HepG2 (cell line): ENCODE measurements around the gene OAS1. TPM values are rescaled to one million over a fixed set of nuclear protein-coding genes. Genes with fewer than 3 reads are reported as not detected.
A peak's percentile ranks its signal among the peaks of the same experiment; 100 is the strongest.

Source experiments
- ATM ChIP-seq: fragments of 450-650 bp; IDR thresholded peaks from 2 replicates; pipeline ENCODE4 v1.7.1; 2017; ENCODE audit warnings: mild to moderate bottlenecking, borderline replicate concordance
- ESRRA ChIP-seq: sonication (generic); formaldehyde crosslinking; IDR thresholded peaks from 2 replicates; pipeline ENCODE4 v1.5.1; 2020; ENCODE audit warnings: mild to moderate bottlenecking, low read depth, missing genetic modification reagents
- ETV5 ChIP-seq: IDR thresholded peaks from 2 replicates; pipeline ENCODE4 v1.6.1; 2018; ENCODE audit warnings: missing biosample characterization, missing genetic modification reagents, inconsistent platforms, borderline replicate concordance
- FOXP1 ChIP-seq, 2 experiments: fragments of 450-650 bp in 1 of 2; IDR thresholded peaks; 2 replicates each; pipeline ENCODE4 v1.6.1; 2017 to 2018; ENCODE audit warnings: antibody characterized with exemption in 1 of 2
- GATAD2A ChIP-seq: IDR thresholded peaks from 2 replicates; pipeline ENCODE4 v1.6.1; 2016
- HDAC2 ChIP-seq: sonication (generic); formaldehyde crosslinking; IDR thresholded peaks from 2 replicates; pipeline ENCODE4 v1.4.0; 2020; ENCODE audit warnings: missing genetic modification reagents
- HNF1B ChIP-seq: sonication (generic); formaldehyde crosslinking; IDR thresholded peaks from 2 replicates; pipeline ENCODE4 v1.5.1; 2020; ENCODE audit warnings: mild to moderate bottlenecking, moderate library complexity, missing genetic modification reagents
- HNF4A ChIP-seq: sonication (generic); formaldehyde crosslinking; IDR thresholded peaks from 2 replicates; pipeline ENCODE4 v1.4.0; 2020; ENCODE audit warnings: missing genetic modification reagents
- HOXD1 ChIP-seq: sonication (generic); formaldehyde crosslinking; IDR thresholded peaks from 2 replicates; pipeline ENCODE4 v1.5.0; 2020; ENCODE audit warnings: missing genetic modification reagents
- LCORL ChIP-seq, 2 experiments: fragments of 450-650 bp in 1 of 2; sonication (generic) in 1 of 2; formaldehyde crosslinking in 1 of 2; IDR thresholded peaks; 2 replicates each; pipeline versions ENCODE4 v1.5.0 to v1.6.1; 2017 to 2020; ENCODE audit warnings: antibody characterized with exemption in 1 of 2, missing genetic modification reagents in 1 of 2
- MBNL3 ChIP-seq: fragments of 250-450 bp; sonication (Bioruptor Pico); conservative IDR thresholded peaks from 2 replicates; pipeline ENCODE4 v1.8.0; 2022; ENCODE audit warnings: mild to moderate bottlenecking, inconsistent platforms
- PPARG ChIP-seq: conservative IDR thresholded peaks from 2 replicates; pipeline ENCODE4 v1.6.1; 2016; ENCODE audit warnings: missing biosample characterization, missing genetic modification reagents
- PRDM15 ChIP-seq: sonication (generic); formaldehyde crosslinking; IDR thresholded peaks from 2 replicates; pipeline ENCODE4 v1.4.0; 2020; ENCODE audit warnings: missing genetic modification reagents
- SAP130 ChIP-seq: IDR thresholded peaks from 2 replicates; pipeline ENCODE4 v1.6.1; 2016; ENCODE audit warnings: low read depth
- SKI ChIP-seq: fragments of 450-650 bp; IDR thresholded peaks from one replicate; pipeline ENCODE4 v1.6.1; 2018; ENCODE audit warnings: mild to moderate bottlenecking; ENCODE audit not compliant: partially characterized antibody
- SKIL ChIP-seq: sonication (generic); formaldehyde crosslinking; IDR thresholded peaks from 2 replicates; pipeline ENCODE4 v1.8.0; 2022; ENCODE audit warnings: missing genetic modification reagents, mild to moderate bottlenecking, moderate library complexity, borderline replicate concordance
- ZNF281 ChIP-seq: sonication (generic); formaldehyde crosslinking; IDR thresholded peaks from 2 replicates; pipeline ENCODE4 v1.4.0; 2020; ENCODE audit warnings: missing genetic modification reagents, borderline replicate concordance
- ZNF543 ChIP-seq: sonication (generic); formaldehyde crosslinking; IDR thresholded peaks from 2 replicates; pipeline ENCODE4 v1.4.0; 2020; ENCODE audit warnings: mild to moderate bottlenecking, missing genetic modification reagents
- ZNF652 ChIP-seq: IDR thresholded peaks from 2 replicates; pipeline ENCODE4 v1.6.1; 2016; ENCODE audit warnings: low read depth, borderline replicate concordance
- polyA plus RNA-seq, 8 experiments: library from polyadenylated mRNA; depleted of rRNA in 3 of 8; stranded (reverse) in 7 of 8; unstranded in 1 of 8; fragments of >200 nt; fragmentation: Illumina TruSeq in 4 of 8; extraction: Trizol in 4 of 8; gene quantifications; 2 replicates each; pipeline versions ENCODE4 v1.2.1 to v1.2.3, GENCODE V29; 2011 to 2016; ENCODE audit warnings: low read depth in 4 of 8, missing spikeins in 1 of 8, mixed read lengths in 1 of 8; ENCODE audit not compliant: insufficient read depth in 1 of 8
- total RNA-seq, 5 experiments: library from RNA; depleted of rRNA; stranded (reverse); fragments of >200 nt; fragmentation: Illumina TruSeq; extraction: Trizol; gene quantifications; 2 replicates each; pipeline ENCODE4 v1.2.3, GENCODE V29; 2016; ENCODE audit warnings: low read depth in 1 of 5

The OAS1 gene
- total and polyA plus RNA-seq, 2 of the 13 experiments (the other 11 are each of a cell fraction or from before 2014, with no cell fraction given) = 6.5 to 10.6 TPM

- TF ChIP-seq ATM (no peak), LCORL (IDR thresholded peaks at IDR 0.05) (no peak), LCORL (CRISPR knock-in tag; IDR thresholded peaks at IDR 0.05) (peak; percentile 70), SKIL (CRISPR knock-in tag) (0 out of 2 replicates have a peak, but pooled peaks have one; percentile 67), ETV5 (CRISPR knock-in tag) (peak; percentile 25; the same call in 1 of the 2 replicates), MBNL3 (CRISPR knock-in tag) (no peak), HOXD1 (peak; percentile 63; the same call in 1 of the 2 replicates), ESRRA (CRISPR knock-in tag) (0 out of 2 replicates have a peak, but pooled peaks have one; percentile 46), ZNF652 (peak; percentile 40; the same call in 1 of the 2 replicates), ZNF281 (CRISPR knock-in tag) (peak; percentile 25; the same call in 1 of the 2 replicates), HDAC2 (CRISPR knock-in tag) (0 out of 2 replicates have a peak, but pooled peaks have one; percentile 24), HNF1B (peak; percentile 92), SKI (peak; percentile 96), GATAD2A (CRISPR knock-in tag) (0 out of 2 replicates have a peak, but pooled peaks have one; percentile 21), FOXP1 (IDR thresholded peaks at IDR 0.05) (no peak), FOXP1 (CRISPR knock-in tag; IDR thresholded peaks at IDR 0.05) (0 out of 2 replicates have a peak, but pooled peaks have one; percentile 22), PRDM15 (no peak), HNF4A (peak; percentile 59), ZNF543 (no peak), SAP130 (CRISPR knock-in tag) (peak; percentile 57; the same call in 1 of the 2 replicates), PPARG (CRISPR knock-in tag) (peak; percentile 94)
Measured at GRCh38 chr12:112924986-112925385, 18.2 kb downstream of the OAS1 start (continued).
